Endothelial cell of umbilical vein (primary cell): ENCODE results near the gene RGS9. TPM values are rescaled to one million over a fixed set of nuclear protein-coding genes. Genes with fewer than 3 reads are reported as not detected.

Source experiments
- BruUV-seq: library from RNA; stranded (reverse); fragments of 400-500 nt; replicated peaks from 2 replicates; lab custom pipeline; 2021; lab: Mats Ljungman, UMichigan
- CTCF ChIA-PET: fragments of 300-600, 350-600 bp; sonication (Branson Sonifier 250); formaldehyde crosslinking; loops from one replicate; lab custom pipeline; 2021; ENCODE audit warnings: antibody characterized with exemption, inconsistent platforms; lab: Charles Lee
- POLR2A ChIA-PET: fragments of 300-600, 350-600 bp; sonication (Branson Sonifier 250); formaldehyde crosslinking; loops from one replicate; lab custom pipeline; 2021; ENCODE audit warnings: antibody characterized with exemption, inconsistent platforms; lab: Charles Lee
- DNase-seq: peaks from one replicate; pipeline ENCODE4 v3.0.0-alpha.2; 2011; ENCODE audit warnings: low read depth, low spot score
- FAIRE-seq: peaks from 2 replicates; lab custom pipeline; 2011; peaks lifted over from hg19 to GRCh38; lab: Jason Lieb, UNC
- H2AFZ ChIP-seq: 2 replicates; pipeline ENCODE4 v1.6.0; 2012; ENCODE audit warnings: low read depth, low read length, control low read depth, inconsistent platforms
- H3K27ac ChIP-seq: 2 replicates; pipeline ENCODE4 v1.5.1; 2011; ENCODE audit warnings: low read depth, mild to moderate bottlenecking, control low read depth, low read length, moderate library complexity; ENCODE audit not compliant: insufficient read depth
- H3K27me3 ChIP-seq, 2 experiments: 2 replicates each; pipeline versions ENCODE4 v1.6.0 to v1.6.1; 2011; ENCODE audit warnings: low read length in 2 of 2, mixed read lengths in 1 of 2; ENCODE audit not compliant: control insufficient read depth in 2 of 2, insufficient read depth in 2 of 2
- H3K36me3 ChIP-seq, 2 experiments: 2 replicates in 1 of 2; 3 replicates in 1 of 2; pipeline ENCODE4 v1.5.1; 2011; ENCODE audit warnings: low read length in 2 of 2, mild to moderate bottlenecking in 1 of 2, moderate library complexity in 1 of 2; ENCODE audit not compliant: control insufficient read depth in 2 of 2, insufficient read depth in 2 of 2; ENCODE audit errors: extremely low read depth in 1 of 2
- H3K4me1 ChIP-seq: 3 replicates; pipeline ENCODE4 v1.5.1; 2011; ENCODE audit warnings: mild to moderate bottlenecking, low read length; ENCODE audit not compliant: control insufficient read depth, insufficient read depth; ENCODE audit errors: extremely low read depth
- H3K4me2 ChIP-seq: 2 replicates; pipeline ENCODE4 v1.6.1; 2011; ENCODE audit warnings: low read length, control low read depth, mixed read lengths; ENCODE audit not compliant: insufficient read depth
- H3K4me3 ChIP-seq, 3 experiments: fragments of 200-600 bp in 1 of 3; sonication (generic), shearing (Covaris generic) in 1 of 3; replicated peaks in 1 of 3; 2 replicates each; pipeline ENCODE4 v1.5.1; 2011 to 2016; ENCODE audit warnings: control low read depth in 3 of 3, low read length in 3 of 3, mild to moderate bottlenecking in 2 of 3, inconsistent platforms in 1 of 3, low read depth in 1 of 3, moderate library complexity in 1 of 3; ENCODE audit not compliant: insufficient read depth in 1 of 3
- H3K79me2 ChIP-seq: 2 replicates; pipeline ENCODE4 v1.6.0; 2012; ENCODE audit warnings: low read length, inconsistent platforms; ENCODE audit not compliant: control insufficient read depth, insufficient read depth
- H3K9ac ChIP-seq: replicated peaks from 2 replicates; pipeline ENCODE3; 2011; ENCODE audit warnings: low read length, control low read depth; ENCODE audit not compliant: insufficient read depth; ENCODE audit errors: extremely low read depth
- H3K9me1 ChIP-seq: replicated peaks from 3 replicates; pipeline ENCODE4 v1.6.0; 2011; ENCODE audit warnings: mild to moderate bottlenecking, low read length; ENCODE audit not compliant: control insufficient read depth, insufficient read depth; ENCODE audit errors: extremely low read depth
- H3K9me3 ChIP-seq: replicated peaks from 2 replicates; pipeline ENCODE4 v1.5.1; 2012; ENCODE audit warnings: low read length, inconsistent platforms; ENCODE audit not compliant: control insufficient read depth, insufficient read depth
- H4K20me1 ChIP-seq: replicated peaks from 2 replicates; pipeline ENCODE3; 2011; ENCODE audit warnings: mild to moderate bottlenecking, low read length; ENCODE audit not compliant: control insufficient read depth, insufficient read depth; ENCODE audit errors: extremely low read depth
- CTCF ChIP-seq, 2 donors: IDR thresholded peaks; 1 replicate in 1 of 2; 2 replicates in 1 of 2; pipeline ENCODE4 v1.5.1; 2011; ENCODE audit warnings: low read length in 2 of 2, mild to moderate bottlenecking in 2 of 2, moderate library complexity in 2 of 2, control low read depth in 1 of 2, inconsistent platforms in 1 of 2, low read depth in 1 of 2; ENCODE audit not compliant: insufficient read depth in 1 of 2; ENCODE audit errors: extremely low read depth in 1 of 2
- EZH2 ChIP-seq: IDR thresholded peaks from 2 replicates; pipeline ENCODE4 v1.6.1; 2012; ENCODE audit warnings: borderline replicate concordance, low read depth, mild to moderate bottlenecking, moderate library complexity, low read length, inconsistent platforms; ENCODE audit not compliant: severe bottlenecking
- FOS ChIP-seq: IDR thresholded peaks from 2 replicates; pipeline ENCODE4 v1.6.1; 2011; ENCODE audit warnings: mild to moderate bottlenecking, low read length, moderate library complexity, borderline replicate concordance; ENCODE audit not compliant: insufficient read depth
- GATA2 ChIP-seq: IDR thresholded peaks from 2 replicates; pipeline ENCODE4 v1.7.0; 2011; ENCODE audit warnings: low read depth, mild to moderate bottlenecking, moderate library complexity, mixed read lengths, low read length; ENCODE audit not compliant: insufficient read length, insufficient read depth
- JUN ChIP-seq: IDR thresholded peaks from 2 replicates; pipeline ENCODE4 v1.6.1; 2011; ENCODE audit warnings: borderline replicate concordance, low read depth; ENCODE audit not compliant: insufficient read length, insufficient read depth
- MAX ChIP-seq: IDR thresholded peaks from 2 replicates; pipeline ENCODE4 v1.6.1; 2011; ENCODE audit not compliant: insufficient read depth, insufficient read length
- MYC ChIP-seq: IDR thresholded peaks from one replicate; pipeline ENCODE4 v1.6.1; 2011; ENCODE audit warnings: mild to moderate bottlenecking, low read depth, low read length
- POLR2A ChIP-seq: IDR thresholded peaks from 2 replicates; pipeline ENCODE4 v1.6.1; 2012; ENCODE audit warnings: low read depth, mild to moderate bottlenecking, control low read depth, low read length
- POLR2AphosphoS5 ChIP-seq: IDR thresholded peaks from 2 replicates; pipeline ENCODE4 v1.6.1; 2012; ENCODE audit warnings: low read depth, mild to moderate bottlenecking, control low read depth, low read length, moderate library complexity; ENCODE audit not compliant: insufficient read depth
- dilution Hi-C: fragments of 300-500 bp; cut with MboI; formaldehyde crosslinking; loops from one replicate; pipeline ENCODE4 v1.15.0; 2019; ENCODE audit warnings: low sequenced_read_pairs; ENCODE audit not compliant: extremely low pct_ligation_motif_present
- intact Hi-C: fragments of 100-400 bp; cut with micrococcal nuclease; formaldehyde crosslinking; loops from one replicate; pipeline ENCODE4 v1.10.0; 2022
- polyA plus RNA-seq, 4 experiments: library from polyadenylated mRNA; depleted of rRNA in 3 of 4; stranded (reverse) in 3 of 4; unstranded in 1 of 4; fragments of >200 nt; gene quantifications; 2 replicates each; pipeline versions ENCODE4 v1.2.1 to v1.2.3, GENCODE V29; 2011 to 2012; ENCODE audit warnings: missing spikeins in 1 of 4
- total RNA-seq: library from RNA; stranded (reverse); gene quantifications from 2 replicates; pipeline ENCODE4 v1.2.3, GENCODE V29; 2021

Gene RGS9
- total and polyA plus RNA-seq, 2 donors (not counting 3 experiments of a cell fraction or from before 2014, with no cell fraction given): 0.61 to 1.4 TPM

GRCh38 chr17:65109990-65110680, 27.0 kb upstream of the RGS9 start:
- FAIRE-seq (no peak), DNase-seq (no peak)
- ChIA-PET POLR2A (no interaction called here), CTCF (interaction anchor here (1.0 to 2.2 kb wide), 2 partner anchors 9 to 27 kb away, joined by 3 to 11 read pairs; partner anchors contain the start of gene RGS9)
- no peaks in the 10 kb centered on the region for H4K20me1 ChIP-seq
- no peaks in the 10 kb centered on the region for H3K79me2 ChIP-seq
- no peak overlapping the region for H3K4me3 ChIP-seq
- H3K36me3 ChIP-seq: no peaks in the 10 kb centered on the region
- BruUV-seq: no TSS peak
- H3K9me3 ChIP-seq: no peaks in the 10 kb centered on the region
- intact Hi-C loops: no loop called here
- H3K4me1 ChIP-seq: no peaks in the 10 kb centered on the region
- TF ChIP-seq GATA2: no peak
- no peak for TF ChIP-seq MYC
- TF ChIP-seq FOS: no peak
- no peak for TF ChIP-seq JUN
- TF ChIP-seq POLR2AphosphoS5: no peak
- no peak overlapping the region for H3K9ac ChIP-seq
- no peak overlapping the region for H3K4me2 ChIP-seq
- H3K9me1 ChIP-seq: no peaks in the 10 kb centered on the region
- dilution Hi-C loops: no loop called here
- H2AFZ ChIP-seq: no peak overlapping the region
- H3K27ac ChIP-seq: no peak overlapping the region
- H3K27me3 ChIP-seq: peaks cover 15 to 21% of the 10 kb centered on the region in 2 experiments

GRCh38 chr17:65115839-65116238, 21.3 kb upstream of the RGS9 start:
- ChIA-PET POLR2A (no interaction called here), CTCF (interaction anchor here (0.7 to 2.2 kb wide), 2 partner anchors 15 to 21 kb away, joined by 3 to 9 read pairs; partner anchors contain the start of gene RGS9)
- Histone ChIP-seq H3K4me3 (no peak overlapping the region), H3K9me3 (no peaks in the 10 kb centered on the region), H4K20me1 (no peaks in the 10 kb centered on the region), H3K27ac (no peak overlapping the region), H2AFZ (no peak overlapping the region), H3K36me3 (no peaks in the 10 kb centered on the region), H3K4me1 (no peaks in the 10 kb centered on the region), H3K4me2 (no peak overlapping the region), H3K79me2 (no peaks in the 10 kb centered on the region), H3K9ac (no peak overlapping the region), H3K9me1 (no peaks in the 10 kb centered on the region), H3K27me3 (peaks cover 9 to 18% of the 10 kb centered on the region in 2 experiments)
- no peak for FAIRE-seq
- BruUV-seq: no TSS peak
- TF ChIP-seq CTCF (IDR thresholded peaks at IDR 0.05; ENCODE audit: extremely low read depth in 1 of 2, insufficient read depth in 1 of 2, low read depth in 1 of 2, low read length in 2 of 2) (no peak), POLR2AphosphoS5 (no peak), MYC (no peak), EZH2 (no peak), FOS (no peak), POLR2A (no peak), MAX (no peak), JUN (no peak), GATA2 (no peak)
- dilution Hi-C loops: no loop called here
- intact Hi-C loops: no loop called here
- no peak for DNase-seq
